Gastrocnemius medialis (tissue), 4 donors: ENCODE data around the gene DNAJA4. TPM values are rescaled to one million over a fixed set of nuclear protein-coding genes. Genes with fewer than 3 reads are reported as not detected.

Source experiments
- ATAC-seq, 2 donors: fragments of 150-250 bp; one replicate each; pipeline ENCODE4 v1.9.1; 2016
- DNase-seq, 2 donors: peaks; one replicate each; pipeline ENCODE4 v3.0.0-alpha.2; 2019
- H3K27ac ChIP-seq, 4 donors: fragments of 200-600 bp; sonication (generic); 1 replicate in 1 of 4; 2 replicates in 3 of 4; pipeline ENCODE4 v1.5.1; 2016 to 2018; ENCODE audit warnings: mild to moderate bottlenecking in 2 of 4, moderate library complexity in 1 of 4
- H3K27me3 ChIP-seq, 3 donors: fragments of 200-600 bp; sonication (generic) in 2 of 3; 1 replicate in 1 of 3; 2 replicates in 2 of 3; pipeline versions ENCODE4 v1.5.1 to v1.6.0; 2016 to 2019; ENCODE audit warnings: mild to moderate bottlenecking in 1 of 3, moderate library complexity in 1 of 3
- H3K36me3 ChIP-seq, 2 donors: fragments of 200-600 bp; sonication (generic) in 1 of 2; one replicate each; pipeline ENCODE4 v1.5.1; 2017 to 2018
- H3K4me1 ChIP-seq, 2 donors: fragments of 200-600 bp; sonication (generic) in 1 of 2; one replicate each; pipeline ENCODE4 v1.5.1; 2016 to 2017; ENCODE audit warnings: mild to moderate bottlenecking in 2 of 2
- H3K4me3 ChIP-seq, 4 donors: fragments of 200-600 bp; sonication (generic) in 3 of 4; 1 replicate in 1 of 4; 2 replicates in 3 of 4; pipeline ENCODE4 v1.5.1; 2016 to 2019; ENCODE audit warnings: mild to moderate bottlenecking in 2 of 4
- H3K9me3 ChIP-seq, 3 donors: fragments of 200-600 bp; sonication (generic) in 2 of 3; 1 replicate in 1 of 3; 2 replicates in 2 of 3; pipeline ENCODE4 v1.5.1; 2016 to 2019
- POLR2A ChIP-seq, 2 donors: fragments of 450-650 bp; IDR thresholded peaks; one replicate each; pipeline ENCODE4 v1.6.1; 2017; ENCODE audit warnings: antibody characterized with exemption in 2 of 2, mild to moderate bottlenecking in 2 of 2, moderate library complexity in 2 of 2
- in situ Hi-C, 4 donors: fragments of 200-750 bp; cut with MboI; loops; one replicate each; pipeline versions ENCODE4 v1.15.0 to v1.8.0; 2017; ENCODE audit warnings: low sequenced_read_pairs in 4 of 4
- intact Hi-C: fragments of 100-400 bp; cut with DNase I; formaldehyde crosslinking; loops from one replicate; pipeline ENCODE4 v1.15.1; 2023; ENCODE audit warnings: low total_unique reads
- total RNA-seq, 4 donors: library from RNA; depleted of rRNA; stranded (reverse); fragments of >200 nt; gene quantifications; one replicate each; pipeline versions ENCODE4 v1.1.0 to v1.2.3, GENCODE V29; 2016
- TF ChIP-seq, protein P1 (sequence below), 5 experiments: fragments of 450-650 bp in 3 of 5; fragments of 200-600 bp in 2 of 5; sonication (generic) in 2 of 5; IDR thresholded peaks in 4 of 5; conservative IDR thresholded peaks in 1 of 5; 1 replicate in 4 of 5; 2 replicates in 1 of 5; pipeline ENCODE4 v1.5.1; 2016 to 2019; ENCODE audit warnings: antibody characterized with exemption in 5 of 5, mild to moderate bottlenecking in 3 of 5, moderate library complexity in 3 of 5

DNAJA4 gene
- total RNA-seq, 4 donors from 2014 or later = 13.7 to 120 (median 37.8) TPM

DNA sequence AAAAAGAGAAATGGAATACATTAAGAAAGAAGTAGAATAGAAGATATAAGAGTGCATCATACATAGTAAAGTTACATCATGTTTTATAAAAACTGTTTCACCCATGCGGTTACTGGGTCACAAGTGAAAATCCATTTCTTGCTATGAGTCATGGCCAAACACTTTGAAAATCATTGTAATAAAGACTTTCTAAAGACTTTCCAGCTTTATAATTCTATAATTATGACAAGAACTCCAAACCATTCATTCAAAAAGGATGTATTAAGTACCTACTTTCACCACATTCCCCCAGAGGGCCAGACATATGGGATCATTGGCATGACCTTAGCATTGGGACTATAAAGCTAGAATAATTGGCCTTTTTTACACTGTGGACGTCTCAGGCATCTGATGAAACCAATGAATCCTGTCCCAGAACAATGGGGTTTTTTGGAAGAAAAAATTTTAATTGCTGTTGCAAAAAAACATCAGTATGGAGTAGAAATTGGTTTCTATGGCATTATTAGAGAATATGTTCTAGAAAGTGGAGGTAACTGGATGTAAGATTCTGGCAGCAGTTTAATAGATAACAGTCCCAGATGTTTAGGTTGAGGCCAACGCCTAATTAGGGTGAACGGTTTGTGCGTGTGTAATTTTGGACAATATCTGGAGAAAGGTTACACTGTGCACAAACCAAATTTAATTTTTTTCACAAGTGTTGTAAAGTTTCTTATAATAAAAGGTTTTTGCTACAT lies 38.4 kb downstream of the DNAJA4 start:
- no peak for ATAC-seq
- no peak for DNase-seq

DNA sequence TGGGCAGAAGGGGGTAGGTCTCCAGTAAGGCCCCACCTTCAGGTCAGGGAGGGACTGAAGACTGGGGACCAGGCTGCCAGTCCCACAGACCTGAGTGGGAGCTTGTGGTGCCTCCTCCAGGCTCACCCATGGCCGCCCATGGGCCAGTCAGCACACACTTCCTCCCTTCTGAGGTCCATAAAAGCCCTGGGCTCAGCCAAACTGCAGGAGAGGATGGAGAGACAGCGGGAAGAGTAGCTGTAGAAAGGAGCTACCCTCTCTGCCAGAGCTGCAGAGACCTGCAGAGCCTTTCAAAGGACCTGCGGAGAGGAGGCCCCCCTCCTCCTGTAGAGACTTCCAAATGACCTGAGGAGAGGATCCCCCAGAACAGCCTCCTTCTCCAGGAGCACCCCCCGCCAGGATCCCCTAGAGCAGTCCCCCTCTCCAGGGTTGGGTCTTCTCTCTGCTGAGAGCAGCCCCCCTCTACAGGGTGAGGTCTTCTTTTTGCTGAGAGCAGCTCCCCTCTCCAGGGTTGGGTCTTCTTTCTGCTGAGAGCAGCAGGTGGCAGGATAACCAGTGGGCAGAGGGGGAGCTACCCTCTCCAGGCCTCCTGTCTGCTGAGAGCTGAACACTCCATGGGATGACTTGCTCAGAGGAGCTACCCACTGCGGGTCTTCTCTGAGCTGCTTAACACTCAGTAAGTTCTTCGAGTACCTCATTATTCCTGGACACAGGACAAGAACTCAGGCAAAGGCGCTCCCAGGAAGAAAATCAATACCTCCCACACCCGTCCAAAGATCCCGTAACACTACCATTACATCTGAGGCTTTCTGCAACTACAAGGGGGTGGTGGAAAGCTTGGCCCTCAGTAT lies 40.1 kb downstream of the DNAJA4 start:
- no peaks in the 10 kb centered on the region for H3K27me3 ChIP-seq
- in situ Hi-C loops = loop anchor here (5.0 to 10.0 kb wide), 3 partner anchors 120 to 130 kb away; partner anchors contain the start of gene IREB2 (in 1 of the 4)
- no peaks in the 10 kb centered on the region for H3K4me1 ChIP-seq
- no peaks in the 10 kb centered on the region for H3K36me3 ChIP-seq
- no peak overlapping the region for H3K4me3 ChIP-seq
- ATAC-seq (no peak), DNase-seq (no peak)
- H3K27ac ChIP-seq = no peak overlapping the region
- no peak for TF ChIP-seq POLR2A (IDR thresholded peaks at IDR 0.05)
- TF ChIP-seq, protein P1, sequence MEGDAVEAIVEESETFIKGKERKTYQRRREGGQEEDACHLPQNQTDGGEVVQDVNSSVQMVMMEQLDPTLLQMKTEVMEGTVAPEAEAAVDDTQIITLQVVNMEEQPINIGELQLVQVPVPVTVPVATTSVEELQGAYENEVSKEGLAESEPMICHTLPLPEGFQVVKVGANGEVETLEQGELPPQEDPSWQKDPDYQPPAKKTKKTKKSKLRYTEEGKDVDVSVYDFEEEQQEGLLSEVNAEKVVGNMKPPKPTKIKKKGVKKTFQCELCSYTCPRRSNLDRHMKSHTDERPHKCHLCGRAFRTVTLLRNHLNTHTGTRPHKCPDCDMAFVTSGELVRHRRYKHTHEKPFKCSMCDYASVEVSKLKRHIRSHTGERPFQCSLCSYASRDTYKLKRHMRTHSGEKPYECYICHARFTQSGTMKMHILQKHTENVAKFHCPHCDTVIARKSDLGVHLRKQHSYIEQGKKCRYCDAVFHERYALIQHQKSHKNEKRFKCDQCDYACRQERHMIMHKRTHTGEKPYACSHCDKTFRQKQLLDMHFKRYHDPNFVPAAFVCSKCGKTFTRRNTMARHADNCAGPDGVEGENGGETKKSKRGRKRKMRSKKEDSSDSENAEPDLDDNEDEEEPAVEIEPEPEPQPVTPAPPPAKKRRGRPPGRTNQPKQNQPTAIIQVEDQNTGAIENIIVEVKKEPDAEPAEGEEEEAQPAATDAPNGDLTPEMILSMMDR (IDR thresholded peaks at IDR 0.05 in 4 of 5, conservative IDR thresholded peaks at IDR 0.05 in 1 of 5) = no peak
- intact Hi-C loops = loop anchor here (5.0 kb wide), 1 partner anchor 178 kb away; no protein-coding TSS in a partner anchor
- no peaks in the 10 kb centered on the region for H3K9me3 ChIP-seq

More for the DNA sequence above, 38.4 kb downstream of the DNAJA4 start:
- in situ Hi-C loops (loop anchor here in 2 of 4 donors (10.0 kb wide), 2 partner anchors 122 to 132 kb away; partner anchors contain the start of gene IREB2 (in 1 of the 2)), intact Hi-C loops (no loop called here)
- Histone ChIP-seq H3K4me1 (peaks cover 12 to 15% of the 10 kb centered on the region in 2 donors), H3K9me3 (no peaks in the 10 kb centered on the region), H3K36me3 (no peaks in the 10 kb centered on the region), H3K27me3 (no peaks in the 10 kb centered on the region), H3K4me3 (no peak overlapping the region), H3K27ac (no peak overlapping the region)
- TF ChIP-seq, protein P1 (IDR thresholded peaks at IDR 0.05 in 4 of 5, conservative IDR thresholded peaks at IDR 0.05 in 1 of 5) = no peak
- TF ChIP-seq POLR2A (IDR thresholded peaks at IDR 0.05) = no peak

DNA sequence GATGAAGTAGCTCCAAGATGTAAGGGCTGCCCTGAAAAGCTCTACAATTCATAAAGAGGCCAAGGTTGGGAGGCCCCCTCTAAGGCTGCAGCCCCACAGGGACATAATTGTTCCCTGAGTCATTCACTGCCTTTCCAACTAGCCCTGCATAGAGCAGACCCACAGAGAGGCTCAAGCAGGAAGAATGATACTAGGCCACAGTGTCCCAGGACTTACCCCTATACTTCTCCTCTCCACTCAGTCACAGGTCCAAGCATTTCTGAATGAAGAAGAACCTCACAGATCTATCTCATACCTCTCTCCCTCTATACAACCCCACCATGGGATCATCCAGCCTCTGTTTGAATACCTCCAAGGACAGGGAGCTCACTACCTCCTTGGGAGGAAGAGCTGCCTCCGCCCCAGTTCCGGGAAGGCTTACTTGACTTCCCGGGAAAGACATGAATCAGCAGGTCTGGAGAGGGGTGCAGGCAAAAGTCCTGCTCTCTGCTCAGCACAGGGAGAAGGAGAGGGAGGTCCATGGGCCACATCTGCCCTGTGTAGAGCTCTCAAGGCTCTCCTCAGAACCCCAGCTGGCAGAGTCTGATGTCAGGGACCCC lies 41.9 kb downstream of the DNAJA4 start:
- Histone ChIP-seq H3K9me3 (no peaks in the 10 kb centered on the region), H3K36me3 (no peaks in the 10 kb centered on the region), H3K4me3 (no peak overlapping the region), H3K27me3 (no peaks in the 10 kb centered on the region), H3K27ac (no peak overlapping the region), H3K4me1 (peaks cover 2% of the 10 kb centered on the region in 2 donors)
- in situ Hi-C loops = loop anchor here (5.0 to 10.0 kb wide), 3 partner anchors 119 to 129 kb away; partner anchors contain the start of gene IREB2 (in 1 of the 4)
- intact Hi-C loops = loop anchor here (5.0 kb wide), 1 partner anchor 176 kb away; no protein-coding TSS in a partner anchor
- TF ChIP-seq, protein P1 (IDR thresholded peaks at IDR 0.05 in 4 of 5, conservative IDR thresholded peaks at IDR 0.05 in 1 of 5) = no peak
- DNase-seq (no peak), ATAC-seq (no peak)

DNA sequence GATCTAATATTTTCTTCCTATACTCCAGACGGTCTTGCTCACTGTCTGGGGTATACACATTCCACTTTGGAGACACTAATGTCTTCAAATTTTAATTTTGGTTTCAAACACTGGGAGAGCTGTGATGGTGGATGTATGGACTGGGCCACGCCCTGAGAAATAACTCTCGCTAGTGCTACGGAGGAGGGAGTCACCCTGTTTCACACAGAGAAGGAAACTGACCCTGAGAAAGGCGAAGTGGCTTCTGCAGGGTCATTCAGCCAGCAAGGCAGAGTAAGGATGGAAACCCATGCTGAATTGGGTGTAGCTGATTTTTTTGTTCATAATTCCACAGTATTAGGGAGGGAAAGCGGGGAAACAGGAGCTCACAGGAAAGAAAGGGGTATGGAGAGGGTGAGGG lies 43.6 kb downstream of the DNAJA4 start:
- no peaks in the 10 kb centered on the region for H3K27me3 ChIP-seq

More for the DNA sequence above, 43.6 kb downstream of the DNAJA4 start:
- H3K36me3 ChIP-seq = no peaks in the 10 kb centered on the region
- TF ChIP-seq, protein P1 (IDR thresholded peaks at IDR 0.05 in 4 of 5, conservative IDR thresholded peaks at IDR 0.05 in 1 of 5) = no peak
- TF ChIP-seq POLR2A (IDR thresholded peaks at IDR 0.05) = no peak
- H3K4me1 ChIP-seq = peaks cover 5 to 8% of the 10 kb centered on the region in 2 donors
- H3K4me3 ChIP-seq = no peak overlapping the region
- no peak for ATAC-seq
- no peak overlapping the region for H3K27ac ChIP-seq
- DNase-seq = no peak
- intact Hi-C loops = loop anchor here (1.0 to 5.0 kb wide), 2 partner anchors 115 to 174 kb away; no protein-coding TSS in a partner anchor
- H3K9me3 ChIP-seq = no peaks in the 10 kb centered on the region
- in situ Hi-C loops = loop anchor here (5.0 to 10.0 kb wide), 3 partner anchors 117 to 127 kb away; partner anchors contain the start of gene IREB2 (in 1 of the 4)
